ENCODE results near the gene SNAI3. TPM values are rescaled to one million over a fixed set of nuclear protein-coding genes. Genes with fewer than 3 reads are reported as not detected.

SNAI3 gene
- total RNA-seq, 3 donors from 2014 or later, result 0.28 to 0.82 (median 0.55) TPM

DNA sequence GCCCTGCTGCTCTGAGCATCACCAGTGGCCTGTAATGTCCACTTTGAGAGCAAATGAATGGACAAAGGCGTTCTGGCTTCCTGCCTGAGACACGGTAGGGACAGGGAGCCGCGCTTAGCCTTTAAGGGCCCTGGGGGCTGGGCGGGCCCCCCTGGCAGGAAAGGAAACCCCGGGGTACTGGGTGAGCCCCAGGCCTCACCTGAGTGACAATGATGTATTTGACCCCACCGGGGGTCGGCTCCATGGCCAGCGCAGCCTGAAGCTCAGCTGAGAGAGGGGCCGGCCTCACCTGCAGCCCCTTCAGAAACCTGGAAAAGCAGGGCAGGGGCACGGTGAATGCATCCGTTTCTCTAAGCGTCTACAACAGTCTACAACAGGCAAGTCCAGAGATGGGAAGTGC is 33.2 kb downstream of the SNAI3 start:
- Histone ChIP-seq H3K4me3 (no peak overlapping the region), H3K36me3 (ENCODE audit: low read depth) (no peaks in the 10 kb centered on the region), H3K4me1 (ENCODE audit: low read depth) (peaks cover 9% of the 10 kb centered on the region), H3K9me3 (no peaks in the 10 kb centered on the region)
- TF ChIP-seq, protein P1, sequence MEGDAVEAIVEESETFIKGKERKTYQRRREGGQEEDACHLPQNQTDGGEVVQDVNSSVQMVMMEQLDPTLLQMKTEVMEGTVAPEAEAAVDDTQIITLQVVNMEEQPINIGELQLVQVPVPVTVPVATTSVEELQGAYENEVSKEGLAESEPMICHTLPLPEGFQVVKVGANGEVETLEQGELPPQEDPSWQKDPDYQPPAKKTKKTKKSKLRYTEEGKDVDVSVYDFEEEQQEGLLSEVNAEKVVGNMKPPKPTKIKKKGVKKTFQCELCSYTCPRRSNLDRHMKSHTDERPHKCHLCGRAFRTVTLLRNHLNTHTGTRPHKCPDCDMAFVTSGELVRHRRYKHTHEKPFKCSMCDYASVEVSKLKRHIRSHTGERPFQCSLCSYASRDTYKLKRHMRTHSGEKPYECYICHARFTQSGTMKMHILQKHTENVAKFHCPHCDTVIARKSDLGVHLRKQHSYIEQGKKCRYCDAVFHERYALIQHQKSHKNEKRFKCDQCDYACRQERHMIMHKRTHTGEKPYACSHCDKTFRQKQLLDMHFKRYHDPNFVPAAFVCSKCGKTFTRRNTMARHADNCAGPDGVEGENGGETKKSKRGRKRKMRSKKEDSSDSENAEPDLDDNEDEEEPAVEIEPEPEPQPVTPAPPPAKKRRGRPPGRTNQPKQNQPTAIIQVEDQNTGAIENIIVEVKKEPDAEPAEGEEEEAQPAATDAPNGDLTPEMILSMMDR (IDR thresholded peaks at IDR 0.05), result no peak
- ATAC-seq (no peak), DNase-seq (peak in 2 of 3 donors; percentile 24 to 48)
- intact Hi-C loops (cut with DNase I, micrococcal nuclease), result no loop called here

DNA sequence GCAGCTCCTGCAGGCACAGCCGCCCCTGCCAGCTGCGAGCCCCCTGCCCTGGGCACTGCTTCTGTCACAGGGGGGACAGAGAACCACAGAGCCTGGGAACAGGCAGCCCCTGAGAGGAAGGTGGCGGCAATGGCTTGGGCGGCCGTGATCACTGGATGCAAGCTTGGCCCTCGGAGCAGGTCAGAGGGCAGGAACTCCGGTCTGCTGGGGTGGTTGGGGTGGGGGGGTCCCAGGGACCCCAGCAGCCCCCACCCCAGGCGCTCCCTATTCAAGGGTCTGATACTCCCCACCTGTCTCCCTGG is 33.6 kb downstream of the SNAI3 start:
- Histone ChIP-seq H3K4me1 (ENCODE audit: low read depth) (peaks cover 9% of the 10 kb centered on the region), H3K9me3 (no peaks in the 10 kb centered on the region), H3K4me3 (no peak overlapping the region), H3K36me3 (ENCODE audit: low read depth) (no peaks in the 10 kb centered on the region)
- DNase-seq (peak in 2 of 3 donors; percentile 33 to 58), ATAC-seq (no peak)
- TF ChIP-seq, protein P1 (IDR thresholded peaks at IDR 0.05), result no peak
- intact Hi-C loops (cut with DNase I, micrococcal nuclease), result no loop called here

DNA sequence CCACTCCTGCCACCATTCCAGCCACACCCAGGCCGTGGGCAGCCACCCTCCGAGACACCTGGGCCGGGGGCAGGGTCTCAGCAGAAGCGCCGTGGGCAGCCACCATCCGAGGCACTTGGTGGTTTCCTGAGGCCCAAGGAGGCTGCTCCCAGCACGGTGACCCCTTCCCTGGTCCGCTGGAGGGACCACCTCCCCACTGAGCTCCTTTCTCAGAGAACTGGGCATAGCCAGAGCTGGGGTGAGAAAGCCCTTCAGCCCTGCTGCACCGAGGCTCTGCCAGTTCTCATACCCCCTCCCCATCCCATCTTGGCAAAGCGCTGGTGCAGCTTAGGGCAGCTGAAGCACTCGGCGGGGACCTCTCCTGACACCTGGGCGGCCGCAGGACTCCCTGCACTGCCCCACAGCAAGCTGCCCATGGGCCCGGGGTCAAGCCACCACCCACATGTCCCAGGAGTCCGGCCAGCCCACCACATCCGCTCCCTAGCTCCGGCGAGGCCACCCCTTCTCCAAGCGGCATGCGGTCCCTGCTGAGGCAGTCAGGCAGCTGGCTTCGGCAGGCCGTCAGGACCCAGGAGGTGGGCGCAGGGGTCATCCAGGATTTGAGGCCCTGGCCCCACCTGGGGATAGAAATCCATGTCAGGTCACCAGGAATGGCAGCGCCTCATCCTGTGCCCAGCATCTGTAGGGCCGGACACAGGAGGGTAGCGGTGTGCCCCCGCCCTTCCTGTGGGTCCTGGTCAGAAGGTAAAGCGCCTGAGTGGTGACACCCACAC is 34.1 kb downstream of the SNAI3 start:
- H3K9me3 ChIP-seq, result no peaks in the 10 kb centered on the region
- DNase-seq (peak in 2 of 3 donors; percentile 41 to 64), ATAC-seq (no peak)
- TF ChIP-seq, protein P1 (IDR thresholded peaks at IDR 0.05), result no peak
- H3K4me3 ChIP-seq, result no peak overlapping the region
- intact Hi-C loops (cut with DNase I, micrococcal nuclease), result no loop called here
- H3K36me3 ChIP-seq (ENCODE audit: low read depth), result no peaks in the 10 kb centered on the region
- peaks cover 9% of the 10 kb centered on the region for H3K4me1 ChIP-seq (ENCODE audit: low read depth)

DNA sequence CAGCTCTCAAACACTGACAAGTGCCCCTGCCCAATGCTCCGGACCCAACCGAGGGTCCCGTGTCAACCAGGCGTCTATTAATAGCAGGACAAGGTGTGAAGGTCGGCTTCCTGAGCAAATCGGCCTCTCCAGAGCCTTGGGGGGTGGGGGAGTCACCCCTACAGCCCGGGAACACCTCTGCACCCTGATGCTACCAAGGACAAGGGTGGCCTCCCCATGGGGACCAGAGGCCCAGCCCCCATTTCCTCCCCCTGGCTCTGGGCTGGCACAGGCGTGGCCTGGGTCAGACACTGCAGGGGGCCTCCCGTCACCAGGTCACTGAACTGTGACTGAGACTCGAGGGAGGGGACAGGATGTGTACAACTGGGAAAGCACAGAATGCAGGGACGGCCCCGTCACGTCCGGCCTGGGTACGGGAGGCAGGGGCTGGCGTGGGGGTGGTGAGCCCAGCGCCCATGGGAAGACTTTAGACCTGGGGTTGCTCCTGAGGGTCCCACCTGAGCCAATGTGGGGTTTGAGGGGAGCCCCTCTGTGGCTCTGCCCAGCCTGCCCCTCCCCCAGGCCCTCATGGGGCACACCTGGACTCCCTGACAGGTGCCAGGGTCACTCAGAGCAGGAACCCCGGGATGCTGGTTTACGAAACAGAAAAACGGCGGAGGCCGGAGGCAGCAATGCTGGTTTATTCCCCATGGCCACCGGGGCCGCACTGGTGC is 34.9 kb downstream of the SNAI3 start:
- ATAC-seq, result peak; percentile 59
- H3K36me3 ChIP-seq (ENCODE audit: low read depth), result no peaks in the 10 kb centered on the region

DNA sequence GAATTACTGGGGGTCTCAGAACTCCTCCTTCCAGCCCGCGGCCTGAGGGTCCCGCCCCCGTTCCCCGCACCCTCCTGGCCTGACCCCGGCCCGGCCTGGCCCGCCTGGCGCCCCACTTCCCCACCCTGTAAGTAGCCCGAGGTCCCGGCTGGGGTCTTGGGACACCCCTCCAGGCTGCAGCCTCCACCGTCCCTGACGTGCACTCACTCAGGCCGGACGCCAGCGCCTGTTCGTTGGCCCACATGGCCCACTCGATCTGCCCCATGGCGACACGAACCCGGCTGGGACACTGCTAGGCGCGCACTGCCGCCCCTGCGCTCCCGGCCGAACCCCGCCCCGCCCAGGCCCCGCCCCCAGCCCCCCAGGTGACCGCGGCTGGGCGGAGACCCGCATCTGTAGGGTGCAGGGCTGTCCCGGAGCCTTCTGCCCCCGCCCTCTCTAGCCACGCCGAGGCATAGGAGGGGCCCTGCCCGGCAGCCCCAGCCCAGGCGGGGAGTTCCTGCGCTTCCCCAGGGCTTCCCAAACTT is 35.5 kb downstream of the SNAI3 start, which contains the start of gene CYBA:
CYBA (minus strand) TSS at position 305 of the 527 bp plus-strand sequence; CDS start at position 265, 40 bp downstream.
- Histone ChIP-seq H3K4me3 (peak within 1 kb of the TSS; percentile 45), H3K36me3 (ENCODE audit: low read depth) (no peaks in the 10 kb centered on the region), H3K9me3 (no peaks in the 10 kb centered on the region), H3K4me1 (ENCODE audit: low read depth) (peaks cover 11% of the 10 kb centered on the region)
- DNase-seq (peak; percentile 87 to 95 (median 93)), ATAC-seq (peak; percentile 85)
- intact Hi-C loops (cut with DNase I, micrococcal nuclease), result no loop called here
- TF ChIP-seq, protein P1 (IDR thresholded peaks at IDR 0.05), result no peak

More for the DNA sequence above, 34.9 kb downstream of the SNAI3 start:
- Histone ChIP-seq H3K4me1 (ENCODE audit: low read depth) (peaks cover 9% of the 10 kb centered on the region), H3K9me3 (no peaks in the 10 kb centered on the region), H3K4me3 (peak overlapping the region; percentile 45)
- TF ChIP-seq, protein P1 (IDR thresholded peaks at IDR 0.05), result no peak
- intact Hi-C loops (cut with DNase I, micrococcal nuclease), result no loop called here
- DNase-seq, result peak; percentile 59 to 92 (median 76)

Measured in mucosa of descending colon (tissue), 3 donors.